GM23338 (cell line): Measurements from ENCODE around the gene SCAPER. TPM values are rescaled to one million over a fixed set of nuclear protein-coding genes. Genes with fewer than 3 reads are reported as not detected.

ENCODE experiments used
- ATAC-seq: fragments of 200-7000 bp; cut with Tn5 transposase; 3 replicates; pipeline ENCODE4 v1.9.1; 2020
- DNase-seq: peaks from one replicate; pipeline ENCODE4 v3.0.0-alpha.2; 2015; ENCODE audit warnings: low spot score
- H2AFZ ChIP-seq: fragments of 200-600 bp; sonication (generic); 2 replicates; pipeline ENCODE4 v1.8.0; 2016; ENCODE audit warnings: antibody characterized with exemption, mild to moderate bottlenecking, moderate library complexity
- H3F3A ChIP-seq: fragments of 200-600 bp; sonication (generic); replicated peaks from 2 replicates; pipeline ENCODE4 v1.8.0; 2017; ENCODE audit warnings: antibody characterized with exemption, mixed run types, low read depth
- H3K27ac ChIP-seq: fragments of 200-600 bp; sonication (generic); 2 replicates; pipeline ENCODE4 v1.6.1; 2016; ENCODE audit warnings: low read depth
- H3K27me3 ChIP-seq: fragments of 200-600 bp; sonication (generic); 2 replicates; pipeline ENCODE4 v1.8.0; 2016; ENCODE audit warnings: mild to moderate bottlenecking, mixed run types, moderate library complexity; ENCODE audit not compliant: insufficient read depth
- H3K36me3 ChIP-seq: fragments of 200-600 bp; sonication (generic); 2 replicates; pipeline ENCODE4 v1.8.0; 2016; ENCODE audit warnings: mild to moderate bottlenecking; ENCODE audit not compliant: insufficient read depth
- H3K4me1 ChIP-seq: fragments of 200-600 bp; sonication (generic); 2 replicates; pipeline ENCODE4 v1.8.0; 2016; ENCODE audit warnings: mild to moderate bottlenecking, moderate library complexity; ENCODE audit not compliant: insufficient read depth
- H3K4me2 ChIP-seq: fragments of 200-600 bp; sonication (generic); 2 replicates; pipeline ENCODE4 v1.7.1; 2017; ENCODE audit warnings: mixed run types
- H3K4me3 ChIP-seq: fragments of 200-600 bp; sonication (generic); 2 replicates; pipeline ENCODE4 v1.6.1; 2016; ENCODE audit warnings: mixed run types
- H3K79me2 ChIP-seq: fragments of 200-600 bp; sonication (generic); replicated peaks from 2 replicates; pipeline ENCODE4 v1.8.0; 2017; ENCODE audit warnings: mild to moderate bottlenecking; ENCODE audit not compliant: insufficient read depth
- H3K9me2 ChIP-seq: fragments of 200-600 bp; sonication (generic); 2 replicates; pipeline ENCODE4 v1.8.0; 2017; ENCODE audit not compliant: insufficient read depth
- H4K20me1 ChIP-seq: fragments of 200-600 bp; sonication (generic); replicated peaks from 2 replicates; pipeline ENCODE4 v1.8.0; 2017; ENCODE audit warnings: mild to moderate bottlenecking; ENCODE audit not compliant: insufficient read depth
- H3K27ac Mint-ChIP-seq: 2 replicates; pipeline ENCODE4 v1.8.0; 2020; ENCODE audit warnings: inconsistent platforms, mild to moderate bottlenecking, moderate library complexity, mixed read lengths
- H3K27me3 Mint-ChIP-seq: 3 replicates; pipeline ENCODE4 v1.8.0; 2022; ENCODE audit warnings: low read depth, mild to moderate bottlenecking, moderate library complexity, mixed read lengths, inconsistent platforms; ENCODE audit not compliant: insufficient read depth, poor library complexity
- H3K36me3 Mint-ChIP-seq: 3 replicates; pipeline ENCODE4 v1.8.0; 2021; ENCODE audit warnings: low read depth, mild to moderate bottlenecking, inconsistent platforms, moderate library complexity, mixed read lengths
- H3K4me1 Mint-ChIP-seq: 3 replicates; pipeline ENCODE4 v1.8.0; 2020; ENCODE audit warnings: mild to moderate bottlenecking, inconsistent platforms, mixed read lengths
- H3K4me3 Mint-ChIP-seq: 3 replicates; pipeline ENCODE4 v1.8.0; 2021; ENCODE audit warnings: moderate library complexity, mild to moderate bottlenecking, inconsistent platforms, mixed read lengths
- H3K9me3 Mint-ChIP-seq: 3 replicates; pipeline ENCODE4 v1.8.0; 2020; ENCODE audit warnings: moderate library complexity, mild to moderate bottlenecking, inconsistent platforms, mixed read lengths
- CTCF ChIP-seq, 2 experiments: fragments of 200-600 bp in 1 of 2; sonication (generic) in 1 of 2; conservative IDR thresholded peaks; 2 replicates each; pipeline versions ENCODE4 v1.5.1 to v1.6.1; 2016 to 2017; ENCODE audit warnings: antibody characterized with exemption in 2 of 2, low read depth in 2 of 2, mild to moderate bottlenecking in 2 of 2, moderate library complexity in 1 of 2
- POLR2AphosphoS5 ChIP-seq: IDR thresholded peaks from 2 replicates; pipeline ENCODE4 v1.6.1; 2016; ENCODE audit warnings: antibody characterized with exemption, low read depth
- polyA plus RNA-seq: library from polyadenylated mRNA; unstranded; fragments of >200 nt; fragmentation: Nextera tagmentation; extraction: Ambion mirVana; gene quantifications from 2 replicates; pipeline ENCODE4 v1.2.1, GENCODE V29; 2016
- total RNA-seq: library from RNA; depleted of rRNA; stranded (reverse); fragments of >200 nt; shearing (Covaris generic); gene quantifications from 2 replicates; pipeline ENCODE4 v1.2.3, GENCODE V29; 2014
- TF ChIP-seq, protein P1 (sequence below): IDR thresholded peaks from one replicate; pipeline ENCODE4 v1.6.1; 2018; ENCODE audit warnings: antibody characterized with exemption; ENCODE audit not compliant: unreplicated experiment

The SCAPER gene
- total and polyA plus RNA-seq, 2 experiments from 2014 or later, result 9.1 to 17.6 TPM

DNA sequence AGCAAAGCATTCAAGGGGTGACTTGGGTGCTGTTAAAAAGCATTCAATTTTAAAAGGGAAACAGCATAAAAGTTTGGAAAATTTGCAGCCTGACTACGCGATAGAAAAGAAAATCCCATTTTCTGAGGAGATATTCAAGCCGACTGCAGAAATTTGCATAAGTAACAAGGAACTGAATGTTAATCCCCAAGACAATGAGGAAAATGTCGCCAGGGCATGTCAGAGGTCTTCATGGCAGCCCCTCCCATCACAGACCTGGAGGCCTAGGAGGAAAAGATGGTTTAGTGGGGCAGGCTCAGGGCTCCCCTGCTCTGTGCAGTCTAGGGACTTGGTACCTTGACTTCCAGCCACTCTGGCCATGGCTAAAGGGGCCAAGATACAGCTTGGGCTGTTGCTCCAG lies 475.5 kb downstream of the SCAPER start:
- no peak for DNase-seq
- H3K27ac Mint-ChIP-seq, result no peak overlapping the region
- H2AFZ ChIP-seq, result no peak overlapping the region

GRCh38 chr15:76426941-76427340 lies 478.2 kb downstream of the SCAPER start:
- peaks cover 7% of the 10 kb centered on the region; the same call in 1 of the 2 replicates for H3K36me3 ChIP-seq
- H3K79me2 ChIP-seq, result no peaks in the 10 kb centered on the region
- no peak overlapping the region for H3K4me2 ChIP-seq
- peaks cover 10% of the 10 kb centered on the region for H3K27me3 Mint-ChIP-seq
- no peaks in the 10 kb centered on the region for H3F3A ChIP-seq
- no peaks in the 10 kb centered on the region for H4K20me1 ChIP-seq
- H3K27me3 ChIP-seq, result no peaks in the 10 kb centered on the region
- ATAC-seq (no peak), DNase-seq (no peak)
- H3K27ac Mint-ChIP-seq, result no peak overlapping the region
- peaks cover 42% of the 10 kb centered on the region for H3K9me3 Mint-ChIP-seq
- H3K4me3 ChIP-seq, result no peak overlapping the region
- H3K4me3 Mint-ChIP-seq, result no peak overlapping the region
- H3K4me1 ChIP-seq, result peaks cover 4% of the 10 kb centered on the region; the same call in 1 of the 2 replicates
- no peak overlapping the region for H3K27ac ChIP-seq
- no peak overlapping the region for H2AFZ ChIP-seq
- TF ChIP-seq CTCF (conservative IDR thresholded peaks at IDR 0.05; ENCODE audit: low read depth in 2 of 2), result no peak
- no peak for TF ChIP-seq POLR2AphosphoS5
- peaks cover 41% of the 10 kb centered on the region for H3K36me3 Mint-ChIP-seq
- H3K4me1 Mint-ChIP-seq, result peaks cover 5% of the 10 kb centered on the region
- H3K9me2 ChIP-seq, result peaks cover 6% of the 10 kb centered on the region

More for the DNA sequence above, 475.5 kb downstream of the SCAPER start:
- H3K36me3 ChIP-seq, result peaks cover 7% of the 10 kb centered on the region; the same call in 1 of the 2 replicates
- H3K4me3 ChIP-seq, result no peak overlapping the region
- H3K9me2 ChIP-seq, result peaks cover 6% of the 10 kb centered on the region
- Mint-ChIP-seq H3K36me3 (peaks cover 41% of the 10 kb centered on the region), H3K4me1 (peaks cover 10% of the 10 kb centered on the region), H3K4me3 (no peak overlapping the region), H3K27me3 (peaks cover 10% of the 10 kb centered on the region), H3K9me3 (peaks cover 34% of the 10 kb centered on the region)
- H3K79me2 ChIP-seq, result no peaks in the 10 kb centered on the region
- H4K20me1 ChIP-seq, result no peaks in the 10 kb centered on the region
- no peak for ATAC-seq
- no peaks in the 10 kb centered on the region for H3F3A ChIP-seq
- TF ChIP-seq CTCF (conservative IDR thresholded peaks at IDR 0.05; ENCODE audit: low read depth in 2 of 2), result no peak
- TF ChIP-seq, protein P1, sequence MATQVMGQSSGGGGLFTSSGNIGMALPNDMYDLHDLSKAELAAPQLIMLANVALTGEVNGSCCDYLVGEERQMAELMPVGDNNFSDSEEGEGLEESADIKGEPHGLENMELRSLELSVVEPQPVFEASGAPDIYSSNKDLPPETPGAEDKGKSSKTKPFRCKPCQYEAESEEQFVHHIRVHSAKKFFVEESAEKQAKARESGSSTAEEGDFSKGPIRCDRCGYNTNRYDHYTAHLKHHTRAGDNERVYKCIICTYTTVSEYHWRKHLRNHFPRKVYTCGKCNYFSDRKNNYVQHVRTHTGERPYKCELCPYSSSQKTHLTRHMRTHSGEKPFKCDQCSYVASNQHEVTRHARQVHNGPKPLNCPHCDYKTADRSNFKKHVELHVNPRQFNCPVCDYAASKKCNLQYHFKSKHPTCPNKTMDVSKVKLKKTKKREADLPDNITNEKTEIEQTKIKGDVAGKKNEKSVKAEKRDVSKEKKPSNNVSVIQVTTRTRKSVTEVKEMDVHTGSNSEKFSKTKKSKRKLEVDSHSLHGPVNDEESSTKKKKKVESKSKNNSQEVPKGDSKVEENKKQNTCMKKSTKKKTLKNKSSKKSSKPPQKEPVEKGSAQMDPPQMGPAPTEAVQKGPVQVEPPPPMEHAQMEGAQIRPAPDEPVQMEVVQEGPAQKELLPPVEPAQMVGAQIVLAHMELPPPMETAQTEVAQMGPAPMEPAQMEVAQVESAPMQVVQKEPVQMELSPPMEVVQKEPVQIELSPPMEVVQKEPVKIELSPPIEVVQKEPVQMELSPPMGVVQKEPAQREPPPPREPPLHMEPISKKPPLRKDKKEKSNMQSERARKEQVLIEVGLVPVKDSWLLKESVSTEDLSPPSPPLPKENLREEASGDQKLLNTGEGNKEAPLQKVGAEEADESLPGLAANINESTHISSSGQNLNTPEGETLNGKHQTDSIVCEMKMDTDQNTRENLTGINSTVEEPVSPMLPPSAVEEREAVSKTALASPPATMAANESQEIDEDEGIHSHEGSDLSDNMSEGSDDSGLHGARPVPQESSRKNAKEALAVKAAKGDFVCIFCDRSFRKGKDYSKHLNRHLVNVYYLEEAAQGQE, result no peak
- TF ChIP-seq POLR2AphosphoS5, result no peak
- peaks cover 7% of the 10 kb centered on the region; the same call in 1 of the 2 replicates for H3K4me1 ChIP-seq
- H3K27me3 ChIP-seq, result no peaks in the 10 kb centered on the region
- no peak overlapping the region for H3K27ac ChIP-seq
- no peak overlapping the region for H3K4me2 ChIP-seq
